ENCODE results near the gene HRH4.

DNA sequence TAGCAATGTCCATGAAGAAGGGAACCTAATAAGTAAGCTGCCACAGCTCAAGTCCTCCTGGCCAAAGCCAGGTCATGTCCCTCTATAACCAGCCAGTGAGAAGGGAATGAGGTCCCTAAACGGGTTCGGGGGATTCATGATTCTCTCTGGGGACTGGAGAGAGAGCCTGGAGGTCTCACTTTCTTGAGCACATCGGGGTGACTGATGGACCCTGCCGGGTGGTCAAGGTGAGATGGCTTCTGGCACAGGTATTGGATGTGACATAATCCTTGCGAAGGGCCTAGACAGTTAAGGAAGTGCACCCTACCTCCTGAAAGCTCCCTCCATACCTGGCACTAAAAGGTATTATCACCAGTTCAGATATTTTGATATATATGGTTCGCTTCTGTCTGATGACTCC is 45.7 kb downstream of the HRH4 start:
- TF ChIP-seq, protein P1, sequence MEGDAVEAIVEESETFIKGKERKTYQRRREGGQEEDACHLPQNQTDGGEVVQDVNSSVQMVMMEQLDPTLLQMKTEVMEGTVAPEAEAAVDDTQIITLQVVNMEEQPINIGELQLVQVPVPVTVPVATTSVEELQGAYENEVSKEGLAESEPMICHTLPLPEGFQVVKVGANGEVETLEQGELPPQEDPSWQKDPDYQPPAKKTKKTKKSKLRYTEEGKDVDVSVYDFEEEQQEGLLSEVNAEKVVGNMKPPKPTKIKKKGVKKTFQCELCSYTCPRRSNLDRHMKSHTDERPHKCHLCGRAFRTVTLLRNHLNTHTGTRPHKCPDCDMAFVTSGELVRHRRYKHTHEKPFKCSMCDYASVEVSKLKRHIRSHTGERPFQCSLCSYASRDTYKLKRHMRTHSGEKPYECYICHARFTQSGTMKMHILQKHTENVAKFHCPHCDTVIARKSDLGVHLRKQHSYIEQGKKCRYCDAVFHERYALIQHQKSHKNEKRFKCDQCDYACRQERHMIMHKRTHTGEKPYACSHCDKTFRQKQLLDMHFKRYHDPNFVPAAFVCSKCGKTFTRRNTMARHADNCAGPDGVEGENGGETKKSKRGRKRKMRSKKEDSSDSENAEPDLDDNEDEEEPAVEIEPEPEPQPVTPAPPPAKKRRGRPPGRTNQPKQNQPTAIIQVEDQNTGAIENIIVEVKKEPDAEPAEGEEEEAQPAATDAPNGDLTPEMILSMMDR (conservative IDR thresholded peaks at IDR 0.05 in 1 of 2, IDR thresholded peaks at IDR 0.05 in 1 of 2; ENCODE audit: extremely low read depth in 1 of 2, insufficient read depth in 1 of 2, low read depth in 1 of 2, low read length in 2 of 2): no peak
- no peak for TF ChIP-seq EZH2 (IDR thresholded peaks at IDR 0.05; ENCODE audit: borderline replicate concordance, low read length)
